Liver (tissue), 3 donors: ENCODE measurements around the gene LSM11.

Experiments used
- CTCF ChIP-seq: fragments of 150-350 bp; IDR thresholded peaks from 2 replicates; pipeline ENCODE4 v1.5.1; 2017; ENCODE audit warnings: improper control_type of control experiment, low read depth, low read length; ENCODE audit not compliant: missing input control
- EGR1 ChIP-seq, 2 donors: IDR thresholded peaks; 2 replicates each; pipeline ENCODE4 v1.6.1; 2016 to 2018; ENCODE audit warnings: antibody characterized with exemption in 2 of 2, low read depth in 2 of 2
- FOXA1 ChIP-seq: IDR thresholded peaks from 2 replicates; pipeline ENCODE4 v1.6.1; 2016; ENCODE audit warnings: antibody characterized with exemption
- GABPA ChIP-seq, 2 donors: IDR thresholded peaks in 1 of 2; conservative IDR thresholded peaks in 1 of 2; 2 replicates each; pipeline ENCODE4 v1.6.1; 2016; ENCODE audit warnings: antibody characterized with exemption in 2 of 2, mild to moderate bottlenecking in 1 of 2, moderate library complexity in 1 of 2
- HNF4A ChIP-seq, 2 donors: conservative IDR thresholded peaks; 2 replicates each; pipeline ENCODE4 v1.6.1; 2016; ENCODE audit warnings: antibody characterized with exemption in 2 of 2, mild to moderate bottlenecking in 2 of 2
- JUND ChIP-seq, 2 donors: IDR thresholded peaks; 2 replicates each; pipeline ENCODE4 v1.6.1; 2016; ENCODE audit warnings: antibody characterized with exemption in 2 of 2
- MAX ChIP-seq: IDR thresholded peaks from 2 replicates; pipeline ENCODE4 v1.6.1; 2016; ENCODE audit warnings: antibody characterized with exemption
- NR2F2 ChIP-seq: IDR thresholded peaks from 2 replicates; pipeline ENCODE4 v1.6.1; 2016; ENCODE audit warnings: antibody characterized with exemption
- RAD21 ChIP-seq, 2 donors: IDR thresholded peaks; 2 replicates each; pipeline ENCODE4 v1.6.1; 2016; ENCODE audit warnings: antibody characterized with exemption in 2 of 2, mild to moderate bottlenecking in 2 of 2
- REST ChIP-seq: IDR thresholded peaks from 2 replicates; pipeline ENCODE4 v1.6.1; 2016; ENCODE audit warnings: antibody characterized with exemption, mild to moderate bottlenecking
- RXRA ChIP-seq, 2 donors: IDR thresholded peaks; 2 replicates each; pipeline ENCODE4 v1.6.1; 2017 to 2018; ENCODE audit warnings: antibody characterized with exemption in 2 of 2, mild to moderate bottlenecking in 1 of 2
- SP1 ChIP-seq: IDR thresholded peaks from 2 replicates; pipeline ENCODE4 v1.6.1; 2018; ENCODE audit warnings: antibody characterized with exemption, mild to moderate bottlenecking
- TAF1 ChIP-seq: conservative IDR thresholded peaks from 2 replicates; pipeline ENCODE4 v1.6.1; 2016; ENCODE audit warnings: antibody characterized with exemption, mild to moderate bottlenecking
- YY1 ChIP-seq: IDR thresholded peaks from 2 replicates; pipeline ENCODE4 v1.6.1; 2016; ENCODE audit warnings: antibody characterized with exemption, mild to moderate bottlenecking
- donor health status: healthy.
- donor health status: healthy.

- TF ChIP-seq TAF1: no peak
- no peak for TF ChIP-seq REST
- TF ChIP-seq CTCF: no peak
- no peak for TF ChIP-seq MAX
- TF ChIP-seq NR2F2: no peak
- no peak for TF ChIP-seq GABPA (IDR thresholded peaks at IDR 0.05 in 1 of 2, conservative IDR thresholded peaks at IDR 0.05 in 1 of 2)
- TF ChIP-seq RXRA (IDR thresholded peaks at IDR 0.05): no peak
- TF ChIP-seq JUND (IDR thresholded peaks at IDR 0.05): no peak
- TF ChIP-seq RAD21 (IDR thresholded peaks at IDR 0.05): no peak
- TF ChIP-seq EGR1 (IDR thresholded peaks at IDR 0.05; ENCODE audit: low read depth in 2 of 2): no peak
- no peak for TF ChIP-seq FOXA1
- no peak for TF ChIP-seq HNF4A (conservative IDR thresholded peaks at IDR 0.05)
- no peak for TF ChIP-seq SP1
- no peak for TF ChIP-seq YY1
Measured at GRCh38 chr5:157709346-157709745, 34.2 kb upstream of the LSM11 start.
